ENCODE results near the gene ZNF683.
"Not testable (repeated sequence)": the region's sequence is repeated elsewhere in the genome, so short reads cannot be mapped to it uniquely, and the experiment has no call there.

The ZNF683 gene

GRCh38 chr1:26336477-26337205 is 35.9 kb downstream of the ZNF683 start:
- H3K4me3 ChIP-seq (ENCODE audit: low read depth, low read length) = no peak overlapping the region
- DNase-seq (ENCODE audit: low read depth) = peak; percentile 49
- no peak for TF ChIP-seq CTCF (IDR thresholded peaks at IDR 0.05; ENCODE audit: low read depth, low read length)
- no peak for TF ChIP-seq MYC (IDR thresholded peaks at IDR 0.05; ENCODE audit: low read depth, low read length)
- TF ChIP-seq POLR2A (IDR thresholded peaks at IDR 0.05; ENCODE audit: extremely low read depth, insufficient read length) = no peak
- no peak for TF ChIP-seq MAX (IDR thresholded peaks at IDR 0.05; ENCODE audit: low read depth, low read length)

- TF ChIP-seq CTCF (IDR thresholded peaks at IDR 0.05; ENCODE audit: low read depth, low read length) (no peak), MYC (IDR thresholded peaks at IDR 0.05; ENCODE audit: low read depth, low read length) (no peak), MAX (IDR thresholded peaks at IDR 0.05; ENCODE audit: low read depth, low read length) (no peak), POLR2A (IDR thresholded peaks at IDR 0.05; ENCODE audit: extremely low read depth, insufficient read length) (no peak)
- DNase-seq (ENCODE audit: low read depth) = no peak
- H3K4me3 ChIP-seq (ENCODE audit: low read depth, low read length) = peak overlapping the region; percentile 43
These were observed 36.6 kb downstream of the ZNF683 start for GRCh38 chr1:26335774-26336476.

GRCh38 chr1:26333312-26333711 is 39.2 kb downstream of the ZNF683 start:
- not testable (repeated sequence) for H3K4me3 ChIP-seq (ENCODE audit: low read depth, low read length)
- DNase-seq (ENCODE audit: low read depth) = peak; percentile 29

GRCh38 chr1:26330276-26330675 is 42.3 kb downstream of the ZNF683 start:
- no peak for DNase-seq (ENCODE audit: low read depth)
- TF ChIP-seq MAX (IDR thresholded peaks at IDR 0.05; ENCODE audit: low read depth, low read length) (no peak), CTCF (IDR thresholded peaks at IDR 0.05; ENCODE audit: low read depth, low read length) (no peak), POLR2A (IDR thresholded peaks at IDR 0.05; ENCODE audit: extremely low read depth, insufficient read length) (no peak), MYC (IDR thresholded peaks at IDR 0.05; ENCODE audit: low read depth, low read length) (no peak)
- no peak overlapping the region for H3K4me3 ChIP-seq (ENCODE audit: low read depth, low read length)

GRCh38 chr1:26329380-26329779 is 43.2 kb downstream of the ZNF683 start:
- not testable (repeated sequence) for DNase-seq (ENCODE audit: low read depth); H3K4me3 ChIP-seq (ENCODE audit: low read depth, low read length)

- H3K4me3 ChIP-seq (ENCODE audit: low read depth, low read length) = no peak overlapping the region
- no peak for TF ChIP-seq MYC (IDR thresholded peaks at IDR 0.05; ENCODE audit: low read depth, low read length)
- no peak for TF ChIP-seq MAX (IDR thresholded peaks at IDR 0.05; ENCODE audit: low read depth, low read length)
- TF ChIP-seq CTCF (IDR thresholded peaks at IDR 0.05; ENCODE audit: low read depth, low read length) = no peak
- no peak for TF ChIP-seq POLR2A (IDR thresholded peaks at IDR 0.05; ENCODE audit: extremely low read depth, insufficient read length)
- no peak for DNase-seq (ENCODE audit: low read depth)
These were observed 44.0 kb downstream of the ZNF683 start for GRCh38 chr1:26328597-26328996.

GRCh38 chr1:26327956-26328362 is 44.6 kb downstream of the ZNF683 start:
- no peak for DNase-seq (ENCODE audit: low read depth)
- no peak for TF ChIP-seq CTCF (IDR thresholded peaks at IDR 0.05; ENCODE audit: low read depth, low read length)
- no peak for TF ChIP-seq POLR2A (IDR thresholded peaks at IDR 0.05; ENCODE audit: extremely low read depth, insufficient read length)
- no peak for TF ChIP-seq MAX (IDR thresholded peaks at IDR 0.05; ENCODE audit: low read depth, low read length)
- H3K4me3 ChIP-seq (ENCODE audit: low read depth, low read length) = no peak overlapping the region

Data from NB4 (cell line).